Posterior vena cava (tissue), 2 donors: ENCODE results near the gene CYB561. TPM values are rescaled to one million over a fixed set of nuclear protein-coding genes. Genes with fewer than 3 reads are reported as not detected.
"Not testable (repeated sequence)": the region's sequence is repeated elsewhere in the genome, so short reads cannot be mapped to it uniquely, and the experiment has no call there.

ENCODE experiments used
- DNase-seq: peaks from one replicate; pipeline ENCODE4 v3.0.0-alpha.2; 2020; ENCODE audit warnings: low spot score
- intact Hi-C, 2 donors: fragments of 100-400 bp; cut with DNase I; formaldehyde crosslinking; loops; one replicate each; pipeline versions ENCODE4 v1.14.1 to v1.14.2; 2022 to 2023
- total RNA-seq, 2 donors: library from RNA; stranded (reverse); fragmentation: NEBNext Ultra II Directional; extraction: Animal tissue kit (Norgen Biotek cat#: 25700); gene quantifications; one replicate each; pipeline ENCODE4 v1.2.1, GENCODE V29; 2021
- donor health status: DM: yes; HTN: yes; CAD: no.
- donor health status: DM: yes; HTN: yes; CAD: no.

The CYB561 gene
- total RNA-seq, 2 donors from 2014 or later: 21.3 to 26.2 TPM

GRCh38 chr17:63480826-63481487, 34.9 kb upstream of the CYB561 start:
- no peak for DNase-seq
- intact Hi-C loops: no loop called here

- intact Hi-C loops: no loop called here
- no peak for DNase-seq
Observed at GRCh38 chr17:63480192-63480784, 34.2 kb upstream of the CYB561 start.

GRCh38 chr17:63479495-63480184, 33.5 kb upstream of the CYB561 start:
- no peak for DNase-seq
- intact Hi-C loops: loop anchor here (2.0 to 5.0 kb wide), 2 partner anchors 52 to 55 kb away; no protein-coding TSS in a partner anchor

- peak; percentile 94 for DNase-seq
- intact Hi-C loops: loop anchor here (1.0 to 5.0 kb wide), 3 partner anchors 39 to 54 kb away; no protein-coding TSS in a partner anchor
Observed at GRCh38 chr17:63478814-63479494, 32.8 kb upstream of the CYB561 start.

GRCh38 chr17:63477480-63478440, 31.7 kb upstream of the CYB561 start:
- intact Hi-C loops: loop anchor here (1.0 to 5.0 kb wide), 3 partner anchors 37 to 53 kb away; no protein-coding TSS in a partner anchor
- DNase-seq: no peak

GRCh38 chr17:63476854-63477479, 30.9 kb upstream of the CYB561 start, which contains the start of gene ACE:
Gene ACE, plus strand, starts transcription at chr17:63477061. Its CDS starts 34 bp downstream, at chr17:63477095.
- intact Hi-C loops: loop anchor here in 1 of 2 donors (5.0 kb wide), 1 partner anchor 50 kb away; no protein-coding TSS in a partner anchor
- no peak for DNase-seq

- no peak for DNase-seq
- intact Hi-C loops: loop anchor here in 1 of 2 donors (5.0 kb wide), 1 partner anchor 49 kb away; no protein-coding TSS in a partner anchor
Observed at GRCh38 chr17:63476459-63476853, 30.4 kb upstream of the CYB561 start.

GRCh38 chr17:63475491-63476412, 29.6 kb upstream of the CYB561 start:
- no peak for DNase-seq
- intact Hi-C loops: loop anchor here in 1 of 2 donors (5.0 kb wide), 1 partner anchor 48 kb away; no protein-coding TSS in a partner anchor

GRCh38 chr17:63474586-63475460, 28.7 kb upstream of the CYB561 start:
- intact Hi-C loops: loop anchor here in 1 of 2 donors (5.0 kb wide), 1 partner anchor 48 kb away; no protein-coding TSS in a partner anchor

GRCh38 chr17:63474174-63474573, 28.1 kb upstream of the CYB561 start:
- no peak for DNase-seq
- intact Hi-C loops: no loop called here

More at GRCh38 chr17:63474586-63475460, 28.7 kb upstream of the CYB561 start:
- no peak for DNase-seq

- intact Hi-C loops: not testable (repeated sequence)
Observed at GRCh38 chr17:63468099-63468498, 22.0 kb upstream of the CYB561 start.

GRCh38 chr17:63464691-63465236, 18.7 kb upstream of the CYB561 start:
- intact Hi-C loops: no loop called here
- DNase-seq: no peak

More at GRCh38 chr17:63468099-63468498, 22.0 kb upstream of the CYB561 start:
- not testable (repeated sequence) for DNase-seq

GRCh38 chr17:63463771-63464170, 17.7 kb upstream of the CYB561 start:
- no peak for DNase-seq
- intact Hi-C loops: no loop called here

- intact Hi-C loops: no loop called here
- no peak for DNase-seq
Observed at GRCh38 chr17:63460018-63460417, 13.9 kb upstream of the CYB561 start.

GRCh38 chr17:63458478-63458877, 12.4 kb upstream of the CYB561 start:
- intact Hi-C loops: no loop called here

More at GRCh38 chr17:63458478-63458877, 12.4 kb upstream of the CYB561 start:
- DNase-seq: no peak
